IMR-90 (cell line): ENCODE measurements around the gene NELL1.

Experiments used
- BHLHE40 ChIP-seq: fragments of 150-350 bp; IDR thresholded peaks from 2 replicates; pipeline ENCODE4 v1.6.1; 2016; ENCODE audit warnings: mild to moderate bottlenecking, low read depth, low read length
- CEBPB ChIP-seq: IDR thresholded peaks from 2 replicates; pipeline ENCODE4 v1.6.1; 2012; ENCODE audit warnings: low read depth, low read length, improper control_type of control experiment
- CHD1 ChIP-seq: IDR thresholded peaks from 2 replicates; pipeline ENCODE4 v1.6.1; 2012; ENCODE audit warnings: low read depth, low read length, improper control_type of control experiment
- CTCF ChIP-seq: conservative IDR thresholded peaks from 2 replicates; pipeline ENCODE4 v1.5.1; 2012; ENCODE audit warnings: mild to moderate bottlenecking, low read depth, low read length, improper control_type of control experiment
- ELK1 ChIP-seq: fragments of 150-350 bp; IDR thresholded peaks from 2 replicates; pipeline ENCODE4 v1.6.1; 2016; ENCODE audit warnings: low read depth, mild to moderate bottlenecking, low read length, moderate library complexity, borderline replicate concordance
- MAFK ChIP-seq: IDR thresholded peaks from 2 replicates; pipeline ENCODE4 v1.6.1; 2012; ENCODE audit warnings: low read depth, low read length, improper control_type of control experiment
- MAZ ChIP-seq: IDR thresholded peaks from 2 replicates; pipeline ENCODE4 v1.6.1; 2012; ENCODE audit warnings: low read depth, mild to moderate bottlenecking, low read length, improper control_type of control experiment, moderate library complexity, borderline replicate concordance
- MXI1 ChIP-seq: IDR thresholded peaks from 2 replicates; pipeline ENCODE4 v1.6.1; 2012; ENCODE audit warnings: low read depth, mild to moderate bottlenecking, low read length, moderate library complexity, borderline replicate concordance
- POLR2A ChIP-seq: IDR thresholded peaks from 2 replicates; pipeline ENCODE4 v1.6.1; 2012; ENCODE audit warnings: mild to moderate bottlenecking, low read depth, low read length
- RCOR1 ChIP-seq: IDR thresholded peaks from 2 replicates; pipeline ENCODE4 v1.6.1; 2012; ENCODE audit warnings: mild to moderate bottlenecking, low read length, improper control_type of control experiment; ENCODE audit not compliant: insufficient replicate concordance
- RFX5 ChIP-seq: IDR thresholded peaks from 2 replicates; pipeline ENCODE4 v1.8.0; 2012; ENCODE audit warnings: low read depth, mild to moderate bottlenecking, low read length, moderate library complexity
- SMC3 ChIP-seq: fragments of 150-350 bp; IDR thresholded peaks from 2 replicates; pipeline ENCODE4 v1.6.1; 2016; ENCODE audit warnings: low read depth, mild to moderate bottlenecking, antibody characterized with exemption, low read length, moderate library complexity
- USF2 ChIP-seq: fragments of 150-350 bp; IDR thresholded peaks from 2 replicates; pipeline ENCODE4 v1.6.1; 2017; ENCODE audit warnings: mild to moderate bottlenecking, antibody characterized with exemption, low read length, low read depth

- TF ChIP-seq POLR2A (no peak), CTCF (no peak), MXI1 (no peak), MAZ (no peak), RCOR1 (no peak), ELK1 (no peak), SMC3 (no peak), CEBPB (no peak), CHD1 (no peak), MAFK (no peak), USF2 (no peak), RFX5 (no peak), BHLHE40 (no peak)
These were observed 805.1 kb downstream of the NELL1 start for GRCh38 chr11:21474529-21474928.
